NCI-H774 (cell line): ENCODE data around the gene DMRTC2.

Experiments
- DNase-seq: peaks from one replicate; lab custom pipeline; 2025; lab: John Stamatoyannopoulos, UW

DMRTC2 gene

DNA sequence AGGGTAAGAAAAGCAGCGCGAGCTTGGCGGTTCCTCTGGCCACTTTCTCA lies at the start of gene DMRTC2:
TSS of gene DMRTC2 (plus strand) at position 42 of the 50 bp plus-strand sequence. CDS start 2,387 bp downstream, outside the sequence.
- no peak for DNase-seq

- no peak for DNase-seq
These were observed 48.5 kb upstream of the DMRTC2 start, which contains the start of gene CEACAM3 for GRCh38 chr19:41796362-41796761. Gene CEACAM3, plus strand, starts transcription at chr19:41796587. Its CDS starts 91 bp downstream, at chr19:41796678.

GRCh38 chr19:41796901-41797300 lies 47.9 kb upstream of the DMRTC2 start:
- DNase-seq = no peak

DNA sequence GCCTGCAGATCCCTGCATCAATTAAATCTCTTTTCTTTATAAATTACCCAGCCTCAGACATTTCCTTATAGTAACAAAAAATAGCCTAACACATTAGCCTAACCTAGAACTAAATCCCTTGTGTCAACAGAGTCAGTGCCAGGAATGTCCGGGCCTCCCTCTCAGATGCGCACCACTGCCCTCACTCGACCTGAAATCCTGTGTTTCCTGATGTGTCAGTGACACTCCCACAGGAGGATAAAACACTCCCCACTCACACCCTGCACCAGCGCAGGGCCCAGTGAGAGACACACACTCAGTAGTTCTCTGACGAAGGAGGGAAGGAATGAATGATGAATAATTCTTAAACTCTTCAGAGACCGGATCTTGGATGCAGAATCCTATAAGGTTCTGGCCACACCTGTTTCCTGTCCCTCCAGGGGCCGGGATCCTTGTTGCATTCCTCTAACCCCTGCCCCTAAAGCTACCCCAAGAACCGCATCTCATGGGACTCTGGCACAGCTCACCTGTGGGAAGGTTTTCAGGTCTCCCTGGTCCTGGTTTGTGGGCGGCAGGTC lies 45.3 kb upstream of the DMRTC2 start:
- DNase-seq = no peak

GRCh38 chr19:41801031-41801430 lies 43.8 kb upstream of the DMRTC2 start:
- DNase-seq = no peak

DNA sequence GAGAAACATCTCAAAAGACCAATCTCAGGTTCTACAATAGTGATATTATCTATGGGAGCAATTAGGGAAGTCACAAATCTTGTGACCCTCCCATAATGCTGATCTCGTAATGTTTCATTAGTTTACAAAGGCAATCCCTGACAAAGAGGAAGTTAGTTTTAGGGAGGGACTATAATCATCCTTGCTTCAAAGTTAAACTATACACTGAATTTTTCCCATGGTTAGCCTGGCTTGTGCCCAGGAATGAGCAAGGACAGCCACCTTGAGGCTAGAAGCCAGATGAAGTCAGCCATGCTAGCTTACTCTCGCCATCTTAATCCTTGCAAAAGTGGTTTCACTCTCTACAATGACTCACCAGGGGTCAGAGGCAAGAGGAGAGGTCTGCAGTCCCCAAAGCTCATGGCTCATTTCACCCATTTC lies 43.0 kb upstream of the DMRTC2 start:
- DNase-seq = no peak

- DNase-seq = no peak
These were observed 42.1 kb upstream of the DMRTC2 start for GRCh38 chr19:41802770-41803169.

GRCh38 chr19:41804336-41804735 lies 40.5 kb upstream of the DMRTC2 start:
- DNase-seq = no peak

DNA sequence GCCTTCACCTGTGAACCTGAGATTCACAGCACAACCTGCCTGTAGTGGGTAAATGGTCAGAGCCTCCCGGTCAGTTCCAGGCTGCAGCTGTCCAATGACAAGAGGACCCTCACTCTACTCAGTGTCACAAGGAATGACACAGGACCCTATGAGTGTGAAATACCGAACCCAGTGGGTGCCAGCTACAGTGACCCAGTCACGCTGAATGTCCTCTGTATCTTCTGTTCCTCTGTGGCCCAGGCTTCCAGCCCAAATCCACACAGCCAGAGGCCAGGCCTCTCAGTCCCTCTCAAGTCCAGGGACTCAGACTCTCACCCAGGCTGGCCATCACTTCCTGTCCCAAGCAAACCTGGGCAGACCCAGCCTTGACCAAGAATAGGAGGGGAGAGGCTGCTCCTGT lies 37.7 kb upstream of the DMRTC2 start:
- no peak for DNase-seq

- DNase-seq = no peak
These were observed 35.9 kb upstream of the DMRTC2 start for GRCh38 chr19:41808663-41809566.

DNA sequence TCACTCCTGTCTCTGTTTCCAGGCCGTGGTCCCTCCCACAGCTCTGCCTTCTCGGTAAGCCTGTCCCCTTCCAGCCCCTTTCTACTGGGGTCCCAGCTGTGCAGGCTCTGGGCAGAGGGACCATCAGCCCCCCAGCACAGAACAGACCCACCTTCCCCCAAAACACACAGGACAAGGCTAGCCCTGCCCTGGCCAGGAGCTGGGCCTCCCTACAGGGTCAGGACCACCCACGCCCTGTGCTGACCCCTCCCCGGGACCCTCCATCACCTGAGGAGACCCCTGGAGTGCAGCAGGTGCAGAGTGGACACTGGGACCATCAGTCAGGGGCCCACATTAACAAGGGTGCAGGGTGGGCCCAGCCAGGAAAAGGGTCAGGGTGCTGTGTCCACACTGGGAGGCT lies 34.5 kb upstream of the DMRTC2 start:
- DNase-seq = no peak

DNA sequence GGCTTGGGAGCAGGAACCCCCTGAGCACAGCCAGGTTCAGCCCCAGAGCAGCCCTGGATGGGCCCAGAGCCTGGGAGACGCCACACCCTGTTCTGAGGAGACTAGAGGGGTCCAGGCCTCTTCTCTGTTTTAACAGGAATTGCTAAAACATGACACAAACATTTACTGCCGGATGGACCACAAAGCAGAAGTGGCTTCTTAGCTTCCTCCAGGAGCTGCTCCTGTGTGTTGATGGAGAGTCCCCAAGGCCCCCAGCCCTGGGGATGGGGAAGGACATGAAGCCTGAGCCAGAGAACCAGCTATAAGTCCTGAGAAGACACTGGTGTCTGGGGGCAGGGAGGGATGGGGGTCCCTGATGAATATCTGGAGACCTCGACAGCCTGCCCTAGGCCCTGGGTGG lies 33.8 kb upstream of the DMRTC2 start:
- DNase-seq = no peak

GRCh38 chr19:41811981-41812380 lies 32.9 kb upstream of the DMRTC2 start:
- no peak for DNase-seq

GRCh38 chr19:41813911-41814310 lies 30.9 kb upstream of the DMRTC2 start:
- DNase-seq = no peak

GRCh38 chr19:41815301-41815700 lies 29.5 kb upstream of the DMRTC2 start:
- DNase-seq = no peak

GRCh38 chr19:41816761-41817160 lies 28.1 kb upstream of the DMRTC2 start:
- DNase-seq = no peak

- peak; percentile 50 for DNase-seq
These were observed 23.7 kb upstream of the DMRTC2 start for GRCh38 chr19:41821003-41821735.

- DNase-seq = no peak
These were observed 6.7 kb upstream of the DMRTC2 start for GRCh38 chr19:41837981-41838708.

- no peak for DNase-seq
These were observed 5.6 kb upstream of the DMRTC2 start for GRCh38 chr19:41839211-41839610.

DNA sequence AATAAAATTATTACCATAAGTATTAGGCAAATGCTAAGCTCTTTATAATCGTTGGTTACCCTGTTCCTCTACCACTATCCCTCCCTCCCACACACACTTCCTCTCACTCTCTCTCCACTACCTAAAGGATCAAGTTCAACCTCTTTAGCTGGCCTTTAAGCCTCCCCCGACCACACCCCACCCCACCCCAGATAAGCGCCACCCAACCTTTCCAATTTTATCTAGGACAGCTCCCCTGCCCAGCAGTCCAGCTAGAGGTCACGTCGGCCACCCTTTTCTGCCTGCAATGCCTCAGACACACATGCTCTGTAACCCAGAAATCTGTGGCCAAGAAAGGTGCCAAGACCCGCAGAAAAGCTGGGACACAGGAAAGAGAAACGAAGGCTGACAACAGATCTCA lies 1.5 kb upstream of the DMRTC2 start:
- DNase-seq = no peak

DNA sequence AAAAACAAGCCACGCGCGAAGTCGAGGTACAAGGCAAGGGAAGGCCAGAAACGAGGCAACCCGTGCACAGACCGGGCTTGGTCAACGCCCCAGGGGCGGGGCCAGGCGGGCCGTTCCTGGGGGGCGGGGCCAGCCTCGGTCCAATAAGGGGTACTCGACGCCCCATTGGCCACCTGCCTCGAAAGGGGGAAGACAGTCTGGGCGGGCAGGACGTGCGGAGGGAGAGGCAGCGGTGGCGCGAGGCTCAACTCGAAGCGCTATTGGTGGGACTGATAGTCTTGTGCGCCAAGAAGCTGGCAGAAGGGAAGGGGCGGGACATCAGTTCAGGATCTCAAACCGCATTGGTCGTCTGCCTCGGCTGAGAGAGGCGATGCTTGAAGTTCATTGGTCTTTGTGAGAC lies 241 bp upstream of the DMRTC2 start, which contains the start of gene LYPD4:
TSS of gene LYPD4 (minus strand) at position 83 of the 400 bp plus-strand sequence. CDS start 5,398 bp downstream, outside the sequence.
- DNase-seq = no peak

GRCh38 chr19:41845051-41845590 lies 279 bp downstream of the DMRTC2 start:
- DNase-seq = no peak
